SK-N-MC (cell line): ENCODE results near the gene ANGEL2.

Experiments used
- FOXP2 ChIP-seq: optimal IDR thresholded peaks from 2 replicates; pipeline ENCODE3; 2011; ENCODE audit warnings: mild to moderate bottlenecking, moderate library complexity; ENCODE audit not compliant: insufficient read depth; ENCODE audit errors: extremely low read length, control extremely low read depth
- POLR2AphosphoS5 ChIP-seq: IDR thresholded peaks from 2 replicates; pipeline ENCODE4 v1.6.1; 2012; ENCODE audit warnings: mild to moderate bottlenecking, low read depth, low read length, borderline replicate concordance

DNA sequence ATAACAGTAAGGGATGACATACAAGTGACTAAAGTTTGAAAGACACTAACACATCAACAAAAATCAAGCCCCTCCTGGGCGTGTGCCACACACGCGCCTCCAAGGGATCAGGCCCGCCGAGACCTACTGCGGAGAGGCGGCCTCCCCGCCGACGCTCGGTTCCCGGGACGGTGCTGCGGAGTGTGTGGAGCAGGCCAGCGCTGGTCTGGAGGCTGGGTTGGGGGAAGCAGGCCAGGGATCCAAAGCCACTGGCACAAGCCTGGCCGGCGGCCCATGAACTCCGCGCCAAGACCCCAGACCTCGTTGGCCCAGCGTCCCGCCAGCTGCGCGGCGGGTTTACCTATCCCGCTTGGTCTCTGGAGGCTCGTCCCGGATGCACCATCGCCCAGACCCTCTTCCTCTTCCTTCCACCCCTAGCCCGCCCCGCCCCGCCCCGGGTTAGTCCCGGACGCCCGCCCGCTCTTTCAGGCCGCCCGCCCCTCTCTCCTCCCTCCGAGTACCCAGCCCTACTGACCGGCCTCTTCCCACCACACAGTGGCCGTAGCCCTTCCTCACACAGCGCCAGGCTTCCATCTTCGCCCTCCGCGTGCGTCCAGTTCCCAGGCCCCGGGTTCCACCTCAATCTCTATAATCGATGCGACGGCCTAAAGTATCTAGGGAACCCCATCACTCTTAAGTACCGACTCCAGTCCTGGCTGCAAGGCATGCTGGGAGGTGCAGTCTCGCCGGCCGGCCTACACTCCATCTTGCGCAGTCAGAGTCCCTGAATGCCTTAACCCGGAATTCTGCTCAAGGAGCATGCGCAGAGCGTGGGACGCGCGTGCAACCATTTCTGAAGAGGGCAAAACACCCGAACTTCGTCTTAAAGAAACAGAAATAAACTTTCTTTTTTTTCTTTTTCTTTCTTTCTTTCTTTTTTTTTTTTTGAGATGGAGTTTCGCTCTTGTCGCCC lies at the start of gene ANGEL2:
- TF ChIP-seq POLR2AphosphoS5 (peak; percentile 93), FOXP2 (peak; percentile 25)
